HG03066 (cell line): Measurements from ENCODE around the gene CXCL10.
"Not testable (repeated sequence)": the region's sequence is repeated elsewhere in the genome, so short reads cannot be mapped to it uniquely, and the experiment has no call there.

Experiments used
- ATAC-seq: cut with Tn5 transposase; IDR thresholded peaks from one replicate; pipeline ENCODE4 v1.9.1; 2021; ENCODE audit warnings: low read depth; ENCODE audit not compliant: unreplicated experiment

The CXCL10 gene

DNA sequence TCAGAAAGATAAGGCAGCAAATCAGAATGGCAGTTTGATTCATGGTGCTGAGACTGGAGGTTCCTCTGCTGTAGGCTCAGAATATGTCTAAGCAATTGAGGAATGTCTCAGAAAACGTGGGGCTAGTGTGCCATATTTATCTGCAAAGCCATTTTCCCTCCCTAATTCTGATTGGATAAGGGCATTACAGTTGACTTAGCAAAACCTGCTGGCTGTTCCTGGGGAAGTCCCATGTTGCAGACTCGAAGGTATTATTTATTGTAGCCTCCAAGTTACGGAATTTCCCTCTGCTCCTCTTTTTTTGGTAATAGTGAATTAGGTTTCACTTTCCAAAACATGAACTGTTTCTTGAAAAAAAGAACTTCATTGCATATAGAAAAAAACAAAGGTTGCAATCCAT lies at the start of gene CXCL10:
Gene CXCL10 (minus strand): TSS at position 109 of the 400 bp plus-strand sequence. CDS start 66 bp downstream, at position 43.
- ATAC-seq, result no peak

DNA sequence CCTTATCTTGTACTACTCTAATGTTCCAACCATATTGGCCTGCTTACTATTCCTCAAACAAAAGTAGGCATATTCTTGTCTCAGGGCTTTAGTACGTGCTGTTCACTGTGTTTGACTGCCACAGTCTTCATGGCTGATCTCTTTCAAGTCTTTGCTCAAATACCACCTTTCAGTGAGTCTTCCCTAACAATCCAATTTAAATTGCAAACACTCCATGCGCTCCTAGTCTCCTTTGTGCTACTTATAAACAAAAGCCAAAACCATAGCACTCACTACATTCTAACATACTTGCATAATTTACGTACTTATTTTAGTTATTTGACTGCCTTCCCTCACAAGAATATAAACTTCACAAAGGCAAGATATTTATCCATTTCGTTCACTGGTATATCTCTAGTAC lies 49.5 kb upstream of the CXCL10 start:
- ATAC-seq, result no peak

DNA sequence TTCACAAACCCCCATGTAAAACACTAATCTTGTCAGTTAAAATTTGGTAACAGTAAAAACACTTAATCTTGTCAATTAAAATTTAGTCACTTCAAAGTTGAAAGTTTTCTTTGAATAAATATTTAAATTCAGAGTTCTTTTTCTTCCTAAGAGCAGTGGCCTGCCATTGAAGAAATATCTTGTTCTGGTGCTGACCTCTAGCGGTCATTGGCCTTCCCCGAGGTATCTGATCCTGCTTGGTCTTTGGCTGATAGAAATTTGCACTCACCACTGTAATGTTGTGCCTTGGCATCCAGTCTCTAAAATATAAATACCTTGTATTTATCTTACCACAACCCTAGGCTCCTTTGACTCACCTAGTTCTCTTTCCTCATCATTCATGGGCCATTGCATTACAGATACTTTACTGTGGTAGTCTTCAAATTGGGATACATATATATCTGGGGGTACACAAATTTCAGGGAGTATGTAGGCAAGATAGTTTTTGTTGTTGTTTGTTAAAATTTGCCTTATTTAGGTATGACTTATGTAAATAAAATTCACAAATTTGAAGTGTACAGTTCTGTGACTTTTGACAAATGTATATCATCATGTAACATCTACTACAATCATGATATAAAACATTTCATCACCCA lies 44.5 kb upstream of the CXCL10 start:
- ATAC-seq, result peak; percentile 72

DNA sequence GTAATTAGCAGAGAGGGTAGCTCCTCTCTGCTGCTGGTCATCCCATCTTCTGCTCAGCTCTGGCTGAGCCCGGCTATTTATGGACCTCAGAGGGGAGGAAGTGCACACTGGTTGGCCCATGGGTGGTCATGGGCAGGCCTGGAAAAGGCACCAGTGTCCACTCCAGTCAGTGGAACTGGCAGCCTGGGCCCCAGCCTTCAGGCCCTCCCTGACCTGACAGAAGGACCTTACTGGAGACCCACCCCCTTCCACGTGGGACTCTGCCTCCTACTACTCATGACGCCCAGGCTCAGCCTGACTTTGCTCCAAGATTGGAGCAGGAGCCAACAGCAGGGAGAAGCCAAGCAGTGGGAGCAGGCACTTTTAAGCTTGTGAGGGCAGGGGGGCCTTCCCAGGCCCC lies 43.2 kb upstream of the CXCL10 start:
- no peak for ATAC-seq

DNA sequence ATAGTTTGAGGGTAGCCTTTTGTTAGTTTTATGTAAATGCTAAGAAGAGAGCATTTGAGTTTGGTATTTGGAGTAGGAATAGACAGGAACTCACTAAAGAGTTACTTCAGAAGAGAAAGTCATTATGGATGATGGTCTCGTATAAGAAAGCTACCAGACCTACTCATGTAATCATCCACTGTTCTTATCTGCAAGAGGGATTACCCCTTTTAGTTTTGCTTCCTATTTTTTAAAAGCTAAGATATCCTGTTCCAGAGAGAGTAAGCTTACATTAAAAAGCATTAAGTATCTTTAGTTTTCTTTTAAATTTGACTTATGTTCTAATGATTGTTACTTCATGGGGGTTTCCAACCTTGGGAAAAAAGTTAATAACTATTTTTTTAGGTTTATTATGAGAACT lies 38.7 kb upstream of the CXCL10 start:
- ATAC-seq, result peak; percentile 64

DNA sequence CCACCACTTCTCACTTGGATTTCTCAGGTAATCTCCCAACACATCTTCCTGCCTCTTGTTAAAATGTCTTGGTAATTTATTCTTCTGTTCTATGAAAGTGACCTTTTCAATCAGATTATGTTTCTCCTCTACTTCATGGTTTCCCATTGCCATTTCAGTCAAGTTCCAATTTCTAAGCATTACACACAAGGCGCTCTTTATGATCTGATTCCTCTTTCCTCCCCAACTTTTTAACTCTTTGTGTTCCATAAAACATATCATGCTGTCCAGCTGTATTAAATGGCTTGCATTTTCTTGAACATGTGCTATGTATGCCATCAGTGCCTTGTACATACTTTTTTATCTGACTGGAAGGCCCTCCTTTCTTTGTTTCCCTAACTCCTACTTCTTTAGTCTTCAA lies 38.1 kb upstream of the CXCL10 start:
- ATAC-seq, result no peak

DNA sequence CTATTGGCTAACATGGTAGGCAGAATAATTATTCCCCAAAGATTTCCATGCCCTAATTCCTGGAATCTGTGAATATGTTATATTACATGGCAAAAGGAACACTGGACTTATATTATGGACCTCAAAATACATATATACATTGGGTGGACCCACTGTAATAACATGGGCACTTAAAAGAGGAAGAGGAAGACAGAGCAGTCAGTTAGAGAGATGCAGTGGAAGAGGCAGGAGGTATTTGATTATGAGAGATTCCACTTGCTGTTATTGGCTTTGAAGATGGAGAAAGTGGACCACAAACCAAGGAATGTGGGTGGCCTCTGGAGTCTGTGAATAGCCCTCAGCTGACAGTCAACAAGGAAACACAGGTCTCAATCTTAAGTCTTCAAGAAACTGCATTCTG lies 37.2 kb upstream of the CXCL10 start:
- no peak for ATAC-seq

DNA sequence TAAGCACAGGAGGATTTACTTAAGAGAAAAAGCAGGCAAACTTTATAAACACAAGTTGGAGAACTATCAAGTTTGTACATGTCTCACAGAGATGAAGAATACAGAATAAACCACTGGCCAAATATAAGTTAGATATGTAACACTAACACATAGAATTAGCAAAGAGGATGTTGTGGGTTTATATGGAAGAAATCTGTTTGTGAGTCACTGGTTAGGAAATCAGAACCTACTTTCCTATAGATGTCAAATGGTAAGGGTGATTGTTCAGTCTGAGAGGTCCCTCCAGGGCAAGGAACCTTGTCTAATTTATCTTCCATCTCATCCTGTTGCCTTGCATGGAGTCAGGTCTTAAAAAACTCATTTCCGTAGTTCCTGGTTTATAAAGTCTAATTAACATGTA lies 36.5 kb upstream of the CXCL10 start:
- no peak for ATAC-seq

DNA sequence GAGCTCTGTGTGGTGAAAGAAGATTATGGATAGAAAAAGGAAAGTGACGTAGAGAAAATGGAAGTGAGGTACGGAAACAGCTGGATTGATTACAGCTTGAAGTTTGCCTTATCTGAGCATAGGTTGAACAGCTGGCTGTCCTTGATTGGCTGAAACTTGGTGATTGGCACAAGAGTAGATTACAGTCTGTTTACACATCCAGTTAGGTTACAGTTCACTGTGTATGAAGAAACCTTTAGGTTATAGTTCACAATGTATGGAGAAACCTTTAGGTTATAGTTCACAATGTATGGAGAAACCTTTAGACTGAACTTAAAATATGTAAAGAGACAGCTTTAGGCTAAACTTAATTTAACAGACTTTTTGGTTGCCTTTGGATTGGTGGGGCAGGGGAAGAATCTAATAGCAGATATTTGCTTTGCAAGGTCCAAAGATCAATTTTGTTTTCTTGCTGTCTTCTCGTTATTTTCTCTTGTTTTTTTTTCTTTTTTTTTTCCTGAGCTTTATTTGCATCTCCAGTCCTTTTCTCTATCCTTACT lies 35.7 kb upstream of the CXCL10 start:
- ATAC-seq, result no peak

DNA sequence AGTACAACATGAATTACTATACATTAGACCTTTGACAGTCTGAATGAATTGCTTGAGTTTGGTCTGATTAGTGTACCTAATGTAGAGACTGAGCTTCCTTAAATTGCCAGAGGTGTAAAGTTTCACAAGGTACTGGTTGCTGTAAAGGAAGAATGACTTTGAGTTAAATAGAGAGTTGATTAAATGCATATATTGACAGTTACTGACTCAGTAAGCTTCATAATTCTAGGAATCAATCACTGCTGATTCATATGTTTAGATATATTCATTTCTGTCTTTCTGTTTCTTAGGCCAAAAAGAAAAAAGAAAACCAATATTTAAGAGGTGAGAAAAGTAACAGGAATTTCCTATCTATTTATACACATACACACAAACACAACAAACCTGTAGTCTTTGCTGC lies 35.0 kb upstream of the CXCL10 start:
- no peak for ATAC-seq

DNA sequence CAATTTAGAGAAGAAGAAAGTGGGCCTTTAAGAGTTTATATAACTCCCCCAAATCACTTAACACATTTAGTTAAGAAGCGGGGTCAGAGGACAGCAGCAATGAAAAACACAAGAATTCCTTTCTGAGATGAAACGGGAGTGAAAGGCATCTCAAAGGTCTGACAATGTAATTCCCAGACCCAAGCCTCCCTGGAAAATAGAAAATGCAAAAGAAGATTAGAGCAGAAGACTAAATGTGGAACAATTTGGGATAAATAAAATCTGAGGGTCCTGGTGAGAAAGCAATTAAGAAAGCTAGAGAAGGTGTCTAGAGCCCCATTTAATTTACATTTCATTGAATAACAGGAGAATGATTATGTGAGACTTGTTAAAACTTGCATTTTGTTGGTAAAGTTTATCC lies 32.1 kb upstream of the CXCL10 start:
- ATAC-seq, result no peak

DNA sequence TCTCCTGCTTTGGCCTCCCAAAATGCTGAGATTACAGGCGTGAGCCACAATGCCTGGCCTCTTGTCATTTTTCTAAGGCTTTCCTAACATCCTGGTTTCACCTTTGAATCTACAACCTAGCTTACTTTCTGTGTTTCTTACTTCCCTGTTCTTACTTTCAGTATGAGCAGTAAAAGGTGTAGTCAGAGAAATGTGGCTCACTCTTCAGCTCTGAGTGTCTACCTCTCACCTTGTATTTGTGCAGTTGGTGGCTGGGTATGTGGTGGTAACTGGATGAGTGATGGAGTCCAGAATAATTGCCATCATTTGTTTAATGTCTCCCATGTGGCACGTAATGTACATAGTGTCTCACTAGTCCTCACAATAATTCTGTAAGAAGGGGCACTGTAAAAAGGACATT lies 31.7 kb upstream of the CXCL10 start:
- peak; percentile 94 for ATAC-seq

DNA sequence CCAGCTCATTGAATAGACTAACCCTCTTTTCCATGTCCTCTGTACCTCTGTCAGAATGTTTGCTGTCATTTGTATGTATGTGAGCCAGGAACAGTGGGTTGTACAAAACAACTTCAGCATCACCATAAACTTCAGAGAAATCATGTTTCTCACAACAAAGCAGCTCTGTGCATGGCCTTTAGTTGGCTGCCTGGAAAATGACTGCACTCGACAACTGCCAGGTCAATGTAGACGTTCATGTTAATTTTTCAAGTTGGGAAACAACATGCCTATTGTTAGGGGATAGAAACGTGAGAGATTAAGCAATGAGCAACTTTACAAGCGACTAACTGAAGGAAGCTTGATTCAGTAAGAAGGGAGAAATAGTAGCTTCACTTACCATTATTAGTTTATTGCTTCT lies 30.4 kb upstream of the CXCL10 start:
- no peak for ATAC-seq

DNA sequence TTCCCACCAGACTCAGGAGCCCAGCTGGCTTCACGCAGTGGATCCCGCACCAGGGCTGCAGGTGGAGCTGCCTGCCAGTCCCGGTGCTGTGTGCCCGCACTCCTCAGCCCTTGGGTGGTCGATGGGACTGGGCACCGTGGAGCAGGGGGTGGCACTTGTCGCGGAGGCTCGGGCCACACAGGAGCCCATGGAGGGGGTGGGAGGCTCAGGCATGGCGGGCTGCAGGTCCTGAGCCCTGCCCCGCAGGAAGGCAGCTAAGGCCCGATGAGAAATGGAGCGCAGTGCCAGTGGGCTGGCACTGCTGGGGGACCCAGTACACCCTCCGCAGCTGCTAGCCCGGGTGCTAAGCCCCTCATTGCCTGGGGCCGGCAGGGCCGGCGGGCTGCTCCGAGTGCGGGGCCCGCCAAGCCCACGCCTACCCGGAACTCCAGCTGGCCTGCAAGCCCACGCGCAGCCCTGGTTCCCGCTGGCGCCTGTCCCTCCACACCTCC lies 27.3 kb upstream of the CXCL10 start:
- ATAC-seq, result not testable (repeated sequence)

DNA sequence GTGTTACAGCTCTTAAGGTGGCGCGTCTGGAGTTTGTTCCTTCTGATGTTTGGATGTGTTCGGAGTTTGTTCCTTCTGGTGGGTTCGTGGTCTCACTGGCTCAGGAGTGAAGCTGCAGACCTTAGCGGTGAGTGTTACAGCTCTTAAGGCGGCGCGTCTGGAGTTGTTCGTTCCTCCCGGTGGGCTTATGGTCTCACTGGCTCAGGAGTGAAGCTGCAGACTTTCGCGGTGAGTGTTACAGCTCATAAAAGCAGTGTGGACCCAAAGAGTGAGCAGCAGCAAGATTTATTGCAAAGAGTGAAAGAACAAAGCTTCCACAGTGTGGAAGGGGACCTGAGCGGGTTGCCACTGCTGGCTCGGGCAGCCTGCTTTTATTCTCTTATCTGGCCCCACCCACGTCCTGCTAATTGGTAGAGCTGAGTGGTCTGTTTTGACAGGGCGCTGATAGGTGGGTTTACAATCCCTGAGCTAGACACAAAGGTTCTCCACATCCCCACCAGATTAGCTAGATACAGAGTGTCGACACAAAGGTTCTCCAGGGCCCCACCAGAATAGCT lies 26.6 kb upstream of the CXCL10 start:
- not testable (repeated sequence) for ATAC-seq

DNA sequence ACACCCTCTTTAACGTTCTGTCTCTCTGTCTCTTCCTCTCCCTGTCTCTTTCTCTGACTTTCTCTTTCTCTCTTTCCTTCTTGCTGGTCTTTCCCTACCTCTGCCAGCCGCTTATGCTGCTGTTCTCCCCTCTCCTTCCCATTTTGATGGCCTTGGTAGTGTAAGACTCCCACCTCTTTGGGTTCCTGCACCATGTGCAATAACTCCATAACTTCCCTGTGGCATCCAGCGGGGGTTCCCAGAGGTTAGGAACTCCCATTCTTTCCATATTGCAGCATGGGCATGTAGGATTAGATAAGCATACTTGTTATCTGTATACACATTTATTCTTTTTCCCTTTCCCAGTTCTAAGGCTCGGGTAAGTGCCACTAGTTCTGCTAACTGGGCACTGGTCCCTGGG lies 21.4 kb upstream of the CXCL10 start:
- ATAC-seq, result not testable (repeated sequence)

DNA sequence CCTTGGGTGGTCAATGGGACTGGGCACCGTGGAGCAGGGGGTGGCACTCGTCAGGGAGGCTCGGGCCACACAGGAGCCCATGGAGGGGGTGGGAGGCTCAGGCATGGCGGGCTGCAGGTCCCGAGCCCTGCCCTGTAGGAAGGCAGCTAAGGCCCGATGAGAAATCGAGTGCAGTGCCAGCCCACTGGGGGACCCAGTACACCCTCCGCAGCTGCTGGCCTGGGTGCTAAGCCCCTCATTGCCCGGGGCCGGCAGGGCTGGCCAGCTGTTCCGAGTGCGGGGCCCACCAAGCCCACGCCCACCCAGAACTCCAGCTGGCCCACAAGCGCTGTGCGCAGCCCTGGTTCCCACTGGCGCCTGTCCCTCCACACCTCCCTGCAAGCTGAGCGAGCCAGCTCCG lies 20.0 kb upstream of the CXCL10 start:
- not testable (repeated sequence) for ATAC-seq

DNA sequence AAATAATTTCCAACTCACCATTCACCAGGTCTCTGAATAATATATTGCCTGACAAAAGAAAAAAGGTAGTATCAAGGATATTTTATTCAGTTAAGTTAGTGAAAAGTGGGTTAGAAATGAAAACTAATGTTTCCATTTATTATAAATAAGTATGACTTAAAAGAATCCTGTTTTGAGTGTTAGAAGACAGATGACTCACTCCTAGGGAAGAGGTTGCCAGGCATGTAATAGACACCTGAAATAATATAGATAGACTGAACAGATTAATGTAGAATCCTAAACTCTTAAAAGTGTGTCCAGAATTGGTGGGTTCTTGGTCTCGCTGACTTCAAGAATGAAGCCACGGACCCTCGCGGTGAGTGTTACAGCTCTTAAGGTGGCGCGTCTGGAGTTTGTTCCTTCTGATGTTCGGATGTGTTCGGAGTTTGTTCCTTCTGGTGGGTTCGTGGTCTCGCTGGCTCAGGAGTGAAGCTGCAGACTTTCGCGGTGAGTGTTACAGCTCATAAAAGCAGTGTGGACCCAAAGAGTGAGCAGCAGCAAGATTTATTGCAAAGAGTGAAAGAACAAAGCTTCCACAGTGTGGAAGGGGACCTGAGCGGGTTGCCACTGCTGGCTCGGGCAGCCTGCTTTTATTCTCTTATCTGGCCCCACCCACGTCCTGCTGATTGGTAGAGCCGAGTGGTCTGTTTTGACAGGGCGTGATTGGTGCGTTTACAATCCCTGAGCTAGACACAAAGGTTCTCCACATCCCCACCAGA lies 19.1 kb upstream of the CXCL10 start:
- not testable (repeated sequence) for ATAC-seq

DNA sequence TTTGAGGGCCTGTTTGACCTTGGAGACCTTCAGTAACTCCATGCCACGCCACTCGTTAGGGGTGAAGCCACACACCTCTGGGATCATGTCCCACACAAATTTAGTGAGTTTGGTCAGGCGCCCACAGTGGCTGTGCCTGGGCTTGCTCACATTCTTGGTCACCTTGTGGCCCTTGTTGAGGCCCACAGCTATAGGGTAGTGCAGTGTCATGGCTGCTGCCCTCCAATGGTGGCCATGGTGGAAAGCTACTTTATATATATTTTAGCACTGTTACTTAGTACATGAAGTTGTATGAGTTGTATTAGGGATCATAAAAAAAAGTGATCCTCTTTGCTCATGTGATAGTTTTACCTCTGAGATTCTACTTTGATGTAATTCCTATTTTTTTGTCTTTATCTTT lies 13.6 kb upstream of the CXCL10 start:
- no peak for ATAC-seq

DNA sequence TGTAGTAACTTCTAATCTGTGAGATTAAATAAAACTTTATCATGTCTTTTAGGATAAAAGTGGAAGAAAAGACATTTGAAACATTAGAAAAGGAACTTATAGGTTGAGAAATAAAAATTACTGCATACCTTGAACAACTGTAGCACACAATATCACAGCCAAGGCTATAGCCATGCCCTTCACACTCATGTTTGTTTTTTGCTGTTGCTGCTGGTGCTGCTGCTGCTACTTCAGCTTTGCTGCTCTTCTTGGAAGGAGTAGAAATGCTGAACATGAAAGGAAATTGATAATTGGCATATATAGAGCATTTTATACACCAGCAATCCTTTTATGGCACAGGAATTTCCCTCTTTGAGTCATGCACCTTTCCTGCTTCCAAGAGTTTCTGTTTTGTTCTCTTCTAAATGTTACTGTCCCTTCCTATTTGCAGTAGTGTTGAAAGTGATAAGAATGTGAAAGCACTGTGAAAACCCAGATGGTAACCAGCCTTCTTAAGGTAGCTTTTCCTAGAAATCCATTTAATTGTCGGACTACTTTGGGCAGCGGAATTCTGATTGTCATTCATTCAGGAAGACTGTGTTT lies 12.6 kb upstream of the CXCL10 start, which contains the start of gene CXCL11:
Gene CXCL11 (minus strand): TSS at position 272 of the 582 bp plus-strand sequence. CDS start 83 bp downstream, at position 189.
- ATAC-seq, result no peak

DNA sequence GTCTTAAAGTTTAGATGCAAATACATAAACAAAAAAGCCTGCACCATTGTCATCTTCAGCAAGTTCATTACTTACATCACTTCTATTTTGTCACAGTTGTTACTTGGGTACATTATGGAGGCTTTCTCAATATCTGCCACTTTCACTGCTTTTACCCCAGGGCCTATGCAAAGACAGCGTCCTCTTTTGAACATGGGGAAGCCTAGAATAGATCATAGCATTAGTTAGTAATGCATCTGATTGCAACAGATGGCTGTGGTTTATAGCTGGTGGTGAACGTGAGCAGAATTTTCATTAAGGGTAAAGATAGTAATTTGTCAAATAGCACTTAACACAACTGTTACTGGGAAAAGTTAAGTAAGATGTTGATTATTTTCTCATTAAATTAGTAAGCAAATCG lies 11.8 kb upstream of the CXCL10 start:
- ATAC-seq, result no peak
